Neural cell (in vitro differentiated cells): Measurements from ENCODE around the gene S100A11. TPM values are rescaled to one million over a fixed set of nuclear protein-coding genes. Genes with fewer than 3 reads are reported as not detected.

Source experiments
- H2AFZ ChIP-seq: fragments of 200-600, 300-800 bp; sonication (generic), shearing (Covaris generic); 2 replicates; pipeline ENCODE4 v1.6.0; 2014; ENCODE audit warnings: low read depth, mild to moderate bottlenecking, antibody characterized with exemption, low read length, moderate library complexity
- H3F3A ChIP-seq: fragments of 200-600 bp; shearing (Covaris generic); 2 replicates; pipeline ENCODE4 v1.6.1; 2016; ENCODE audit warnings: mild to moderate bottlenecking, moderate library complexity, mixed read lengths, antibody characterized with exemption, low read length; ENCODE audit not compliant: insufficient read depth, poor library complexity, severe bottlenecking
- H3K27ac ChIP-seq: fragments of 200-600, 300-800 bp; sonication (generic), shearing (Covaris generic); 2 replicates; pipeline ENCODE4 v1.5.1; 2014; ENCODE audit warnings: mild to moderate bottlenecking, low read length, moderate library complexity
- H3K27me3 ChIP-seq: fragments of 300-800, 200-600 bp; sonication (generic), shearing (Covaris generic); 2 replicates; pipeline ENCODE4 v1.6.0; 2014; ENCODE audit warnings: mild to moderate bottlenecking, low read depth, low read length, moderate library complexity; ENCODE audit not compliant: insufficient read depth
- H3K36me3 ChIP-seq: fragments of 300-800, 200-600 bp; sonication (generic), shearing (Covaris generic); 2 replicates; pipeline ENCODE4 v1.5.1; 2014; ENCODE audit warnings: mild to moderate bottlenecking, antibody characterized with exemption, low read length, moderate library complexity; ENCODE audit not compliant: insufficient read depth
- H3K4me2 ChIP-seq: fragments of 300-800, 200-600 bp; sonication (generic), shearing (Covaris generic); 2 replicates; pipeline ENCODE4 v1.6.0; 2014; ENCODE audit warnings: mild to moderate bottlenecking, low read length
- H3K4me3 ChIP-seq: fragments of 300-800, 200-600 bp; sonication (generic), shearing (Covaris generic); 2 replicates; pipeline ENCODE4 v1.5.1; 2014; ENCODE audit warnings: mild to moderate bottlenecking, low read length, moderate library complexity
- H3K79me2 ChIP-seq: fragments of 200-600 bp; shearing (Covaris generic); replicated peaks from 2 replicates; pipeline ENCODE4 v1.6.0; 2014; ENCODE audit warnings: mild to moderate bottlenecking, low read length, moderate library complexity; ENCODE audit not compliant: insufficient read depth
- H3K9ac ChIP-seq: fragments of 300-800, 200-600 bp; sonication (generic), shearing (Covaris generic); 2 replicates; pipeline ENCODE4 v1.6.1; 2016; ENCODE audit warnings: mild to moderate bottlenecking, low read length, mixed read lengths
- H3K9me2 ChIP-seq: fragments of 200-600 bp; shearing (Covaris generic); 2 replicates; pipeline ENCODE4 v1.6.1; 2016; ENCODE audit warnings: mild to moderate bottlenecking, low read length, mixed read lengths; ENCODE audit not compliant: insufficient read depth
- H3K9me3 ChIP-seq: fragments of 200-600, 300-800 bp; sonication (generic), shearing (Covaris generic); 2 replicates; pipeline ENCODE4 v1.6.1; 2016; ENCODE audit warnings: mild to moderate bottlenecking, mixed run types, low read length, moderate library complexity, mixed read lengths
- H4K20me1 ChIP-seq: fragments of 200-600 bp; shearing (Covaris generic); 2 replicates; pipeline ENCODE4 v1.6.1; 2016; ENCODE audit warnings: mild to moderate bottlenecking, mixed run types; ENCODE audit not compliant: insufficient read depth
- EP300 ChIP-seq: fragments of 450-650 bp; conservative IDR thresholded peaks from 2 replicates; pipeline ENCODE4 v1.6.1; 2014; ENCODE audit warnings: antibody characterized with exemption, mild to moderate bottlenecking, moderate library complexity; ENCODE audit not compliant: poor library complexity, severe bottlenecking
- EZH2 ChIP-seq: fragments of 200-600, 300-800 bp; shearing (Covaris generic), sonication (generic); IDR thresholded peaks from 2 replicates; pipeline ENCODE4 v1.6.1; 2014; ENCODE audit warnings: antibody characterized with exemption, low read length, borderline replicate concordance, mild to moderate bottlenecking; ENCODE audit not compliant: insufficient read depth, poor library complexity, severe bottlenecking
- MXI1 ChIP-seq: fragments of 450-650 bp; conservative IDR thresholded peaks from 2 replicates; pipeline ENCODE4 v1.6.1; 2014; ENCODE audit warnings: antibody characterized with exemption, mild to moderate bottlenecking; ENCODE audit not compliant: poor library complexity, severe bottlenecking
- POLR2AphosphoS5 ChIP-seq: IDR thresholded peaks from 2 replicates; pipeline ENCODE4 v1.6.1; 2012
- RAD21 ChIP-seq: fragments of 450-650 bp; conservative IDR thresholded peaks from 2 replicates; pipeline ENCODE4 v1.6.1; 2014; ENCODE audit warnings: antibody characterized with exemption, mild to moderate bottlenecking, moderate library complexity
- SMC3 ChIP-seq: fragments of 450-650 bp; conservative IDR thresholded peaks from 2 replicates; pipeline ENCODE4 v1.6.1; 2014; ENCODE audit warnings: antibody characterized with exemption, mild to moderate bottlenecking, moderate library complexity; ENCODE audit not compliant: poor library complexity
- TAF1 ChIP-seq: IDR thresholded peaks from 2 replicates; pipeline ENCODE4 v1.6.1; 2012; ENCODE audit warnings: low read depth
- polyA plus RNA-seq: library from polyadenylated mRNA; depleted of rRNA; stranded (reverse); fragments of >200 nt; gene quantifications from 2 replicates; pipeline ENCODE4 v1.2.3, GENCODE V29; 2014
- TF ChIP-seq, protein P1 (sequence below): fragments of 450-650 bp; IDR thresholded peaks from 2 replicates; pipeline ENCODE4 v1.5.1; 2014; ENCODE audit warnings: antibody characterized with exemption, mild to moderate bottlenecking, moderate library complexity; ENCODE audit not compliant: poor library complexity, severe bottlenecking
- TF ChIP-seq, protein P2 (sequence below): IDR thresholded peaks from 2 replicates; pipeline ENCODE4 v1.6.1; 2012; ENCODE audit warnings: borderline replicate concordance

The S100A11 gene
- polyA plus RNA-seq, 1 donor from 2014 or later: not detected

DNA sequence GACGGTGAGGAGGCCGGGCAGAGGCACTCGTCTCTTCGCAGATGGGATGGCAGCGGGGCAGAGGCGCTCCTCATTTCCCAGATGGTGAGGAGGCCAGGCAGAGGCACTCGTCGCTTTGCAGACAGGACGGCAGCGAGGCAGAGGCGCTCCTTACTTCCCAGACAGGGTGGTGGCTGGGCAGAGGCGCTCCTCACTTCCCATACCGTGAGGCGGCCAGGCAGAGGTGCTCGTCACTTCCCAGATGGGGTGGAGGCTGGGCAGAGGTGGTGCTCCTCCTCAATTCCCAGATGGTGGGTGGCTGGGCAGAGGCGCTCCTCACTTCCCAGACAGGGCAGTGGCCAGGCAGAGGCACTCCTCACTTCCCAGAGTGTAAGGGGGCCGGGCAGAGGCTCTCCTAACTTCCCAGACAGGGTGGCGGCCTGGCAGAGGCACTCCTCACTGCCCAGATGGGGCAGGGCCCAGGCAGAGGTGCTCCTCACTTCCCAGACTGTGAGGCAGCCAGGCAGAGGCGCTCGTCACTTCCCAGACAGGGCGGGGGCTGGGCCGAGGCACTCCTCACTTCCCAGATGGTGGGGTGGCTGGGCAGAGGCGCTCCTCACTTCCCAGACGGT is 42.1 kb upstream of the S100A11 start:
- no peaks in the 10 kb centered on the region for H3K9me2 ChIP-seq
- no peak overlapping the region for H3K4me2 ChIP-seq
- H3K9ac ChIP-seq: no peak overlapping the region
- no peaks in the 10 kb centered on the region for H3F3A ChIP-seq
- H3K9me3 ChIP-seq: no peaks in the 10 kb centered on the region
- H3K79me2 ChIP-seq: no peaks in the 10 kb centered on the region
- H2AFZ ChIP-seq: no peak overlapping the region
- H4K20me1 ChIP-seq: no peaks in the 10 kb centered on the region
- H3K4me3 ChIP-seq: no peak overlapping the region
- H3K36me3 ChIP-seq: no peaks in the 10 kb centered on the region
- H3K27me3 ChIP-seq: no peaks in the 10 kb centered on the region
- no peak overlapping the region for H3K27ac ChIP-seq
- no peak for TF ChIP-seq EP300
- TF ChIP-seq SMC3: no peak
- no peak for TF ChIP-seq POLR2AphosphoS5
- TF ChIP-seq, protein P1, sequence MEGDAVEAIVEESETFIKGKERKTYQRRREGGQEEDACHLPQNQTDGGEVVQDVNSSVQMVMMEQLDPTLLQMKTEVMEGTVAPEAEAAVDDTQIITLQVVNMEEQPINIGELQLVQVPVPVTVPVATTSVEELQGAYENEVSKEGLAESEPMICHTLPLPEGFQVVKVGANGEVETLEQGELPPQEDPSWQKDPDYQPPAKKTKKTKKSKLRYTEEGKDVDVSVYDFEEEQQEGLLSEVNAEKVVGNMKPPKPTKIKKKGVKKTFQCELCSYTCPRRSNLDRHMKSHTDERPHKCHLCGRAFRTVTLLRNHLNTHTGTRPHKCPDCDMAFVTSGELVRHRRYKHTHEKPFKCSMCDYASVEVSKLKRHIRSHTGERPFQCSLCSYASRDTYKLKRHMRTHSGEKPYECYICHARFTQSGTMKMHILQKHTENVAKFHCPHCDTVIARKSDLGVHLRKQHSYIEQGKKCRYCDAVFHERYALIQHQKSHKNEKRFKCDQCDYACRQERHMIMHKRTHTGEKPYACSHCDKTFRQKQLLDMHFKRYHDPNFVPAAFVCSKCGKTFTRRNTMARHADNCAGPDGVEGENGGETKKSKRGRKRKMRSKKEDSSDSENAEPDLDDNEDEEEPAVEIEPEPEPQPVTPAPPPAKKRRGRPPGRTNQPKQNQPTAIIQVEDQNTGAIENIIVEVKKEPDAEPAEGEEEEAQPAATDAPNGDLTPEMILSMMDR: no peak
- TF ChIP-seq MXI1: no peak
- TF ChIP-seq EZH2: no peak
- no peak for TF ChIP-seq TAF1
- TF ChIP-seq, protein P2, sequence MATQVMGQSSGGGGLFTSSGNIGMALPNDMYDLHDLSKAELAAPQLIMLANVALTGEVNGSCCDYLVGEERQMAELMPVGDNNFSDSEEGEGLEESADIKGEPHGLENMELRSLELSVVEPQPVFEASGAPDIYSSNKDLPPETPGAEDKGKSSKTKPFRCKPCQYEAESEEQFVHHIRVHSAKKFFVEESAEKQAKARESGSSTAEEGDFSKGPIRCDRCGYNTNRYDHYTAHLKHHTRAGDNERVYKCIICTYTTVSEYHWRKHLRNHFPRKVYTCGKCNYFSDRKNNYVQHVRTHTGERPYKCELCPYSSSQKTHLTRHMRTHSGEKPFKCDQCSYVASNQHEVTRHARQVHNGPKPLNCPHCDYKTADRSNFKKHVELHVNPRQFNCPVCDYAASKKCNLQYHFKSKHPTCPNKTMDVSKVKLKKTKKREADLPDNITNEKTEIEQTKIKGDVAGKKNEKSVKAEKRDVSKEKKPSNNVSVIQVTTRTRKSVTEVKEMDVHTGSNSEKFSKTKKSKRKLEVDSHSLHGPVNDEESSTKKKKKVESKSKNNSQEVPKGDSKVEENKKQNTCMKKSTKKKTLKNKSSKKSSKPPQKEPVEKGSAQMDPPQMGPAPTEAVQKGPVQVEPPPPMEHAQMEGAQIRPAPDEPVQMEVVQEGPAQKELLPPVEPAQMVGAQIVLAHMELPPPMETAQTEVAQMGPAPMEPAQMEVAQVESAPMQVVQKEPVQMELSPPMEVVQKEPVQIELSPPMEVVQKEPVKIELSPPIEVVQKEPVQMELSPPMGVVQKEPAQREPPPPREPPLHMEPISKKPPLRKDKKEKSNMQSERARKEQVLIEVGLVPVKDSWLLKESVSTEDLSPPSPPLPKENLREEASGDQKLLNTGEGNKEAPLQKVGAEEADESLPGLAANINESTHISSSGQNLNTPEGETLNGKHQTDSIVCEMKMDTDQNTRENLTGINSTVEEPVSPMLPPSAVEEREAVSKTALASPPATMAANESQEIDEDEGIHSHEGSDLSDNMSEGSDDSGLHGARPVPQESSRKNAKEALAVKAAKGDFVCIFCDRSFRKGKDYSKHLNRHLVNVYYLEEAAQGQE: no peak
- no peak for TF ChIP-seq RAD21

DNA sequence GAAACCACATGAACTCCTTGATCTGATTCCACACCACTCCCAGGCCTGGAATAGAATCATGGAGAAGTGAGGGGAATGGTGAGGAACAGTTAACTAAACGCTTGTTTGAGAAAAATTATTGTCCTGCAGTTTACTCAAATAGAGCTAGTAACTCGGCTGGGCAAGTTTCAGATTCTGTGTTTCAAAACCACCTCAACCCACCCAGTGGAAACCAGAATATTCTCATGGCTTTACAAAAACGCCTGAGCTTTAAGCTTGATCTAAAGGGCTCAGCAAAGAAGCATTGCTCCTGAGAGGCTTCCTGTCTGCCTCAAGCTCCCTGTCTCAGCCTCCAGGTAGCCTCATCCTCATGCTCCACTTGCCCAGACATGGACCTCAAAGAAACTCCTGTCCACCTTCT is 35.5 kb upstream of the S100A11 start:
- Histone ChIP-seq H2AFZ (no peak overlapping the region), H3K4me2 (no peak overlapping the region), H3K9ac (no peak overlapping the region), H3K4me3 (no peak overlapping the region), H3K36me3 (no peaks in the 10 kb centered on the region), H3K9me3 (no peaks in the 10 kb centered on the region), H3K9me2 (no peaks in the 10 kb centered on the region), H3K79me2 (no peaks in the 10 kb centered on the region), H4K20me1 (no peaks in the 10 kb centered on the region), H3K27me3 (no peaks in the 10 kb centered on the region), H3F3A (no peaks in the 10 kb centered on the region), H3K27ac (no peak overlapping the region)
- TF ChIP-seq, protein P1: no peak
- TF ChIP-seq EP300: no peak
- TF ChIP-seq RAD21: no peak
- TF ChIP-seq POLR2AphosphoS5: no peak
- no peak for TF ChIP-seq EZH2
- no peak for TF ChIP-seq TAF1
- TF ChIP-seq MXI1: no peak
- TF ChIP-seq, protein P2: no peak
- TF ChIP-seq SMC3: no peak
